GM23338 (cell line): ENCODE measurements around the gene NOC3L. TPM values are rescaled to one million over a fixed set of nuclear protein-coding genes. Genes with fewer than 3 reads are reported as not detected.

Experiments used
- ATAC-seq: fragments of 200-7000 bp; cut with Tn5 transposase; 3 replicates; pipeline ENCODE4 v1.9.1; 2020
- DNase-seq: peaks from one replicate; pipeline ENCODE4 v3.0.0-alpha.2; 2015; ENCODE audit warnings: low spot score
- H2AFZ ChIP-seq: fragments of 200-600 bp; sonication (generic); 2 replicates; pipeline ENCODE4 v1.8.0; 2016; ENCODE audit warnings: antibody characterized with exemption, mild to moderate bottlenecking, moderate library complexity
- H3F3A ChIP-seq: fragments of 200-600 bp; sonication (generic); replicated peaks from 2 replicates; pipeline ENCODE4 v1.8.0; 2017; ENCODE audit warnings: antibody characterized with exemption, mixed run types, low read depth
- H3K27ac ChIP-seq: fragments of 200-600 bp; sonication (generic); 2 replicates; pipeline ENCODE4 v1.6.1; 2016; ENCODE audit warnings: low read depth
- H3K27me3 ChIP-seq: fragments of 200-600 bp; sonication (generic); 2 replicates; pipeline ENCODE4 v1.8.0; 2016; ENCODE audit warnings: mild to moderate bottlenecking, mixed run types, moderate library complexity; ENCODE audit not compliant: insufficient read depth
- H3K36me3 ChIP-seq: fragments of 200-600 bp; sonication (generic); 2 replicates; pipeline ENCODE4 v1.8.0; 2016; ENCODE audit warnings: mild to moderate bottlenecking; ENCODE audit not compliant: insufficient read depth
- H3K4me1 ChIP-seq: fragments of 200-600 bp; sonication (generic); 2 replicates; pipeline ENCODE4 v1.8.0; 2016; ENCODE audit warnings: mild to moderate bottlenecking, moderate library complexity; ENCODE audit not compliant: insufficient read depth
- H3K4me2 ChIP-seq: fragments of 200-600 bp; sonication (generic); 2 replicates; pipeline ENCODE4 v1.7.1; 2017; ENCODE audit warnings: mixed run types
- H3K4me3 ChIP-seq: fragments of 200-600 bp; sonication (generic); 2 replicates; pipeline ENCODE4 v1.6.1; 2016; ENCODE audit warnings: mixed run types
- H3K79me2 ChIP-seq: fragments of 200-600 bp; sonication (generic); replicated peaks from 2 replicates; pipeline ENCODE4 v1.8.0; 2017; ENCODE audit warnings: mild to moderate bottlenecking; ENCODE audit not compliant: insufficient read depth
- H3K9me2 ChIP-seq: fragments of 200-600 bp; sonication (generic); 2 replicates; pipeline ENCODE4 v1.8.0; 2017; ENCODE audit not compliant: insufficient read depth
- H4K20me1 ChIP-seq: fragments of 200-600 bp; sonication (generic); replicated peaks from 2 replicates; pipeline ENCODE4 v1.8.0; 2017; ENCODE audit warnings: mild to moderate bottlenecking; ENCODE audit not compliant: insufficient read depth
- H3K27ac Mint-ChIP-seq: 2 replicates; pipeline ENCODE4 v1.8.0; 2020; ENCODE audit warnings: inconsistent platforms, mild to moderate bottlenecking, moderate library complexity, mixed read lengths
- H3K27me3 Mint-ChIP-seq: 3 replicates; pipeline ENCODE4 v1.8.0; 2022; ENCODE audit warnings: low read depth, mild to moderate bottlenecking, moderate library complexity, mixed read lengths, inconsistent platforms; ENCODE audit not compliant: insufficient read depth, poor library complexity
- H3K36me3 Mint-ChIP-seq: 3 replicates; pipeline ENCODE4 v1.8.0; 2021; ENCODE audit warnings: low read depth, mild to moderate bottlenecking, inconsistent platforms, moderate library complexity, mixed read lengths
- H3K4me1 Mint-ChIP-seq: 3 replicates; pipeline ENCODE4 v1.8.0; 2020; ENCODE audit warnings: mild to moderate bottlenecking, inconsistent platforms, mixed read lengths
- H3K4me3 Mint-ChIP-seq: 3 replicates; pipeline ENCODE4 v1.8.0; 2021; ENCODE audit warnings: moderate library complexity, mild to moderate bottlenecking, inconsistent platforms, mixed read lengths
- H3K9me3 Mint-ChIP-seq: 3 replicates; pipeline ENCODE4 v1.8.0; 2020; ENCODE audit warnings: moderate library complexity, mild to moderate bottlenecking, inconsistent platforms, mixed read lengths
- CREB1 ChIP-seq: fragments of 250-450 bp; sonication (Bioruptor Pico); IDR thresholded peaks from 2 replicates; pipeline ENCODE4 v1.5.0; 2020; ENCODE audit warnings: low read depth, mild to moderate bottlenecking, moderate library complexity
- CTCF ChIP-seq, 2 experiments: fragments of 200-600 bp in 1 of 2; sonication (generic) in 1 of 2; conservative IDR thresholded peaks; 2 replicates each; pipeline versions ENCODE4 v1.5.1 to v1.6.1; 2016 to 2017; ENCODE audit warnings: antibody characterized with exemption in 2 of 2, low read depth in 2 of 2, mild to moderate bottlenecking in 2 of 2, moderate library complexity in 1 of 2
- EZH2phosphoT487 ChIP-seq: fragments of 200-600 bp; sonication (generic); IDR thresholded peaks from one replicate; pipeline ENCODE4 v1.8.1; 2018; ENCODE audit warnings: antibody characterized with exemption; ENCODE audit not compliant: unreplicated experiment
- JUNB ChIP-seq: IDR thresholded peaks from one replicate; pipeline ENCODE4 v1.6.1; 2016; ENCODE audit warnings: antibody characterized with exemption; ENCODE audit not compliant: unreplicated experiment
- REST ChIP-seq: IDR thresholded peaks from one replicate; pipeline ENCODE4 v1.6.1; 2018; ENCODE audit warnings: antibody characterized with exemption; ENCODE audit not compliant: unreplicated experiment
- ZNF331 ChIP-seq: fragments of 250-450 bp; sonication (Bioruptor Pico); IDR thresholded peaks from 2 replicates; pipeline ENCODE4 v1.5.0; 2020; ENCODE audit warnings: low read depth, mild to moderate bottlenecking, moderate library complexity
- ZNF462 ChIP-seq: fragments of 250-450 bp; sonication (Bioruptor Pico); IDR thresholded peaks from 2 replicates; pipeline ENCODE4 v1.5.0; 2020; ENCODE audit warnings: mild to moderate bottlenecking, moderate library complexity
- polyA plus RNA-seq: library from polyadenylated mRNA; unstranded; fragments of >200 nt; fragmentation: Nextera tagmentation; extraction: Ambion mirVana; gene quantifications from 2 replicates; pipeline ENCODE4 v1.2.1, GENCODE V29; 2016
- total RNA-seq: library from RNA; depleted of rRNA; stranded (reverse); fragments of >200 nt; shearing (Covaris generic); gene quantifications from 2 replicates; pipeline ENCODE4 v1.2.3, GENCODE V29; 2014

Gene NOC3L
- total and polyA plus RNA-seq, 2 experiments from 2014 or later, result 43.1 to 62.1 TPM

GRCh38 chr10:94294168-94294567, 68.6 kb downstream of the NOC3L start (continued):
- TF ChIP-seq REST (no peak), ZNF331 (CRISPR knock-in tag) (no peak), CTCF (conservative IDR thresholded peaks at IDR 0.05; ENCODE audit: low read depth in 2 of 2) (no peak), EZH2phosphoT487 (no peak)

- H3K9me3 Mint-ChIP-seq, result no peaks in the 10 kb centered on the region
- H3K9me2 ChIP-seq, result peaks cover 7% of the 10 kb centered on the region; the same call in 1 of the 2 replicates
- no peak overlapping the region for H3K4me3 ChIP-seq
- H3F3A ChIP-seq, result no peaks in the 10 kb centered on the region
- H3K4me2 ChIP-seq, result no peak overlapping the region
- H2AFZ ChIP-seq, result no peak overlapping the region
- H4K20me1 ChIP-seq, result no peaks in the 10 kb centered on the region
- peaks cover 11% of the 10 kb centered on the region; the same call in 1 of the 2 replicates for H3K4me1 ChIP-seq
- no peak for TF ChIP-seq CREB1 (CRISPR knock-in tag)
- no peak for TF ChIP-seq ZNF462 (CRISPR knock-in tag)
- TF ChIP-seq JUNB, result no peak
- ATAC-seq, result no peak
- no peaks in the 10 kb centered on the region for H3K36me3 Mint-ChIP-seq
- DNase-seq, result no peak
- H3K27ac Mint-ChIP-seq, result no peak overlapping the region
- no peaks in the 10 kb centered on the region for H3K79me2 ChIP-seq
- no peaks in the 10 kb centered on the region for H3K27me3 ChIP-seq
- no peak overlapping the region for H3K4me3 Mint-ChIP-seq
- H3K36me3 ChIP-seq, result no peaks in the 10 kb centered on the region
- H3K4me1 Mint-ChIP-seq, result peaks cover 8% of the 10 kb centered on the region; the same call in 2 of the 3 replicates
- H3K27me3 Mint-ChIP-seq, result no peaks in the 10 kb centered on the region
- no peak overlapping the region for H3K27ac ChIP-seq
Measured at GRCh38 chr10:94293354-94293753, 69.4 kb downstream of the NOC3L start.
